ENCODE measurements around the gene LIMS4. TPM values are rescaled to one million over a fixed set of nuclear protein-coding genes. Genes with fewer than 3 reads are reported as not detected.
"Not testable (repeated sequence)": the region's sequence is repeated elsewhere in the genome, so short reads cannot be mapped to it uniquely, and the experiment has no call there.

LIMS4 gene, protein sequence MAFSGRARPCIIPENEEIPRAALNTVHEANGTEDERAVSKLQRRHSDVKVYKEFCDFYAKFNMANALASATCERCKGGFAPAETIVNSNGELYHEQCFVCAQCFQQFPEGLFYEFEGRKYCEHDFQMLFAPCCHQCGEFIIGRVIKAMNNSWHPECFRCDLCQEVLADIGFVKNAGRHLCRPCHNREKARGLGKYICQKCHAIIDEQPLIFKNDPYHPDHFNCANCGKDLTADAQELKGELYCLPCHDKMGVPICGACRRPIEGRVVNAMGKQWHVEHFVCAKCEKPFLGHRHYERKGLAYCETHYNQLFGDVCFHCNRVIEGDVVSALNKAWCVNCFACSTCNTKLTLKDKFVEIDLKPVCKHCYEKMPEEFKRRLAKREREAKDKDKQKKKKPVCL
- not detected in 2 replicates for total RNA-seq

DNA sequence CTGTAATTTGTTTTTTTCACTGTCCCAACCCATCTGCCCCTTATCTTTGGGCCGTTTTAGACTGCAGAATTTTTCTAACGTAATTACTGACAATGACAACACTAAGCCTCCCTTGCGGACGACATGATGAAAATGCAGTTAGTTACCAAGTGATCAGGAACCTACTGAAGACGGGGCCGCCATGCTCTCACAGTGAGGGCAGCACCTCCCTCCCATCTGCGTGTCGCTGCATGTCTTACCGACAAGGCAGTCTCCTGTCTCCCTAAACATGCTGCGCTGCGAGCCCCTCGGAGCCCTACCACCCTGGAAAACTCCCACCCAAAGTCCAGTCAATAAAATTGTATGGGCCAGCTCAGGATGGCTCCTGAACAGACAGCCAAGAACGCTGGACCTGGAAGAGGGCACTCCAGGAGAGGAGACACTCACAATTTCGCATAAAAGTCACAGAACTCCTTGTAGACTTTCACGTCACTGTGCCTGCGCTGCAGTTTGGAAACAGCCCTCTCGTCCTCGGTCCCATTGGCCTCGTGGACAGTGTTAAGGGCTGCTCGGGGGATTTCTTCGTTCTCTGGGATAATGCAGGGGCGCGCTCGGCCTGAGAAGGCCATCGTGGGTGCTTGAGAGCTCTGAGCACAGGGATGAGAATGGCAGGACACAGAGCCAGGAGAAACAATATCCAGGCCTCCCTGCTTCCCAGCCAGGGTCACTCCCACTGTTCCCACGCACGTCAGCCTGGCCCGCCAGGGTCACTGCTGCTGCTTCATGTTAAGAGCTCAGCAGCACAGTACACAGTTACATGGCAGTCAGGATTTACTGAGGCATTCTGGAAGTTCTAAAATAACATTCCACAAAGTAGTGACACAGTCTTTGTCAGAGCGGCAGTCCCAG lies at the start of gene LIMS4:
Gene LIMS4, minus strand, starts transcription at position 646 of the 888 bp plus-strand sequence. Its CDS starts 38 bp downstream, at position 608.
- H3K9me3 Mint-ChIP-seq; H3K4me3 Mint-ChIP-seq; H3K27me3 Mint-ChIP-seq; intact Hi-C loops (cut with micrococcal nuclease); H3K36me3 Mint-ChIP-seq (ENCODE audit: low read depth); H3K4me1 Mint-ChIP-seq; H3K27ac Mint-ChIP-seq; DNase-seq: not testable (repeated sequence)

DNA sequence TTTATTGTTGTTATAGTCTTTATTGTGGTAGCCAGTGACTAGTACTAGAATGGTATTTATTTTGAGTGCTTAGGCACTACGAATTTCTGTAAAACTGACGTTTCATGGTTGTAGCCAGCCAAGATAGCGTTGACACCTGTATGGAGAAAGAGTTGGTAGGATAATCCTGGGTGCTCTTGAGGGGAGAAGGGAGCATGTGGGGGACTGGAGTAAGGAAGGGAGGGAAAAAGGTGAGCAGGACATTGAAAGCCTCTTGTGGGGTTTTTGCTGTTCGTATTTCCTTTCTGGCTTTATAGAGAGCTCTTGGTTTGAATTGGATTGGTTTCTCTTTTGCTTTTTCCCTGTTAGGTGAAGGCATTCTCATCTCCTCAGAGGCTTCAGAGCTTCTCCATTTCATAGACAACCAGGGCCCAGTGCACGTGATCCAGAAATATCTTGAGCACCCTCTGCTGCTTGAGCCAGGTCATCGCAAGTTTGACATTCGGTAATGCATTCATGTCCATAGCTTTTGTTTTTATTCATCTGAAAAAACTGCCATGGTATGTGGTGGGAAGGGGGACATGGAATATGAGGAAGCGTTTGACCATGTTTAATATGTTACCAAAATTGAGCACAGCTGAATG lies 27.2 kb upstream of the LIMS4 start:
- H3K4me1 Mint-ChIP-seq; H3K9me3 Mint-ChIP-seq; H3K36me3 Mint-ChIP-seq (ENCODE audit: low read depth); intact Hi-C loops (cut with micrococcal nuclease); H3K27ac Mint-ChIP-seq; H3K27me3 Mint-ChIP-seq; DNase-seq; H3K4me3 Mint-ChIP-seq: not testable (repeated sequence)

DNA sequence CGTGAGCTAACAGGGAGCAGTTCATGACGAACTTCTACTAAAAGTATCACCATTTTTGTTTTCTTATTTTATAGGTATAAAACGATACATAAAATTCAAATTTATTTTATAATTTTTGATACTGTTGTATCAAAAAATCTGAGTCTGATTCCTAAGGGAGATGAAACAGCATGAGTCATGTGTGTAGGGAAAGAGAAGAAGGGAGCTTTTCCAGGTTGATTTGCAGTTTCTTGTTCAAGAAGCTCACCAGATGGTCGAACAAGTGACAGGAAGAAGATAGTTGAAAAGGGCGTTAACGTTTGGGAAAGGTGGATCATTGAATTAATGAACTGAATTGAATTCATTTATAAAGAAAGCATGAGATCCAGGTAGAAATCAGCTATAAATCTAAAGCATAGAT lies 23.4 kb upstream of the LIMS4 start:
- intact Hi-C loops (cut with micrococcal nuclease); H3K9me3 Mint-ChIP-seq; H3K36me3 Mint-ChIP-seq (ENCODE audit: low read depth); H3K4me3 Mint-ChIP-seq; DNase-seq; H3K27me3 Mint-ChIP-seq; H3K4me1 Mint-ChIP-seq; H3K27ac Mint-ChIP-seq: not testable (repeated sequence)

DNA sequence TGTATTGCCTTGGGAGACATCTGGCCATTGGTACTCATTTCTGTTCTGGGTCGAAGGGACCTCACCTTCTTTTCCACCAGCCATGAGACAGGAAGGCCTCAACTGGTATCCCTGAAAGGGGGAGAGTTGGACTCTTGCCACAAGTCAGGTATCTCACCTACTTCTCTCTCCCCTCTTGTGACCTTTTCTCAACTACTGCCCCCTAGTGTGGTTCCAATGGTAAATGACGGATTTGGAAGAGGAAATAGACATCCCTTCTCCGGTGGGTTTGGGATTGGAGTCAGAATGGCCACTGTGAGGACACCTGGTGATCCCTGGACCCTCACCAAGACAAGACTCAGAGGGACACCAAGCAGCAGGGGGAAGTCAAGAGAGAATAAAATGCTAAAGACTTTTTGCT lies 21.9 kb upstream of the LIMS4 start:
- H3K27me3 Mint-ChIP-seq; H3K4me1 Mint-ChIP-seq; H3K27ac Mint-ChIP-seq; DNase-seq; H3K4me3 Mint-ChIP-seq; H3K36me3 Mint-ChIP-seq (ENCODE audit: low read depth); intact Hi-C loops (cut with micrococcal nuclease); H3K9me3 Mint-ChIP-seq: not testable (repeated sequence)

DNA sequence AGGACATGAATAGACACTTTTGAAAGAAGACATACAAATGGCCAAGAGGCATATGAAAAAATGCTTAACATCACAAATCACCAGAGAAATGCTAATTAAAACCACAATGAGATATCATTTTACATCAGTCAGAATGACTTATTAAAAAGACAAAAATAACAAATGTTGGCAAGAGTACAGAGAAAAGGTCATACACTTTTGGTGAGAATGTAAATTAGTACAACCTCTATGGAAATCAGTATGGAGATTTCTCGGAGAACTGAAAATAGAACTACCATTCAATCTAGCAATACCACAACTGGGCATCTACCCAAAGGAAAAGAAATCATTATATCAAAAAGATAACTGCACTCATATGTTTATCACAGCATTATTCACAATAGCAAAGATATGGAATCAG lies 16.4 kb upstream of the LIMS4 start:
- H3K4me1 Mint-ChIP-seq; H3K4me3 Mint-ChIP-seq; intact Hi-C loops (cut with micrococcal nuclease); H3K9me3 Mint-ChIP-seq; DNase-seq; H3K27me3 Mint-ChIP-seq; H3K27ac Mint-ChIP-seq; H3K36me3 Mint-ChIP-seq (ENCODE audit: low read depth): not testable (repeated sequence)

DNA sequence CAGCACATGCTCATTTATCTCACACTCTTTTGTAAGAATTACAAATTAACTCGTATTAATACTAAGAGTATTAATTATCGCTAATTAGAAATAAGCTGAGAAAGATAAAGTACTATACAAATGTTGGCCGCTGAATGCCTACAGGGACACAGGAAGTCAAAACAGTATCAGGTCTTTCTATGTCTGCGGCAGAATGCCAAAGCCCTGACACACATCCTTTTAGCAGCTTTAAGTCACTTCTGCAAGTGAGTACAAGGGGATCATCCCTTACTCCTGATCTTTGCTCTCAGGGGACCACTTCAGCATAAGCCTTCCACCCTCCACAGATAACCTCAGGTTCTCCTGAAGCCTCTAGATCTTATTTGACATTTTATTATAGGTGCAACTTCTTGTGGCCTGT lies 10.1 kb upstream of the LIMS4 start:
- DNase-seq; H3K27me3 Mint-ChIP-seq; H3K27ac Mint-ChIP-seq; H3K4me1 Mint-ChIP-seq; H3K4me3 Mint-ChIP-seq; H3K9me3 Mint-ChIP-seq; intact Hi-C loops (cut with micrococcal nuclease); H3K36me3 Mint-ChIP-seq (ENCODE audit: low read depth): not testable (repeated sequence)

DNA sequence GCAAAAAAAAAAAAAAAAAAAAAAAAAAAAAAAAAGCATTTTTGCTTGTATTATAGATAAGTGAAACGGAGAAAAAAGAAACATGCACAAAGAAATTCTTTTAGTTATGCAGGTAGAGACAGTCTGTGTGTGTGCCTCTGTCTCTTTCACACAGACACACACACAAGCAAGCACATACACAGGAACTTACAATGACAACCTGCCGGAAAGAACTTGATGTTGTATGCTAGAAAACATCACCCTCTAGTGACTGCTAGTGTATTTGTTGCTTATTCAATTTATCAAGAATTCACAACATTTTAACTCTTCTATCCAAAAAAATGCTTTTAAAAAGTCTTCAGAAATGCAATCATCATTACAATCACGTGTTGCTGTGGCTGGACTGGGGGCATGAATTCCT lies 8.6 kb upstream of the LIMS4 start:
- H3K36me3 Mint-ChIP-seq (ENCODE audit: low read depth); intact Hi-C loops (cut with micrococcal nuclease); H3K4me3 Mint-ChIP-seq; H3K9me3 Mint-ChIP-seq; H3K27me3 Mint-ChIP-seq; DNase-seq; H3K4me1 Mint-ChIP-seq; H3K27ac Mint-ChIP-seq: not testable (repeated sequence)

DNA sequence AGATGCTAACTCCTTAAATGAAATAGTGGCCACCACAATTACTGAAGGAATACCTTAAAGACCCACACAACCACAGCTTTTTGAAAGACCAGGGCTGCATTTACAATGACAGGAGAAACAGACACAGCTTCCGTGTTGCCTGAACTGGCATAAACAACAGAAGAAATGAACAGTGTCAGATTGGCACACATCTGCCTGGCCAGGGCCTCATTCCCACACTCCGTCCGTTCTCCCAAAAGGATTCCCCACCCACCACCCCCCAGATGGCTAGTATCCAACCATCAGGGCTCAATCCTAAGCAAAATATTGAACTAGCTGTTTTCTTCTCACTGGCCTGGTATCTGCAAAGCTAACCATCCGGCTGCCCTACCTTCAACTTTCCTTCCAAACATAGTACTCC lies 7.5 kb upstream of the LIMS4 start:
- H3K4me1 Mint-ChIP-seq; intact Hi-C loops (cut with micrococcal nuclease); H3K9me3 Mint-ChIP-seq; H3K36me3 Mint-ChIP-seq (ENCODE audit: low read depth); H3K27me3 Mint-ChIP-seq; H3K27ac Mint-ChIP-seq; H3K4me3 Mint-ChIP-seq; DNase-seq: not testable (repeated sequence)

DNA sequence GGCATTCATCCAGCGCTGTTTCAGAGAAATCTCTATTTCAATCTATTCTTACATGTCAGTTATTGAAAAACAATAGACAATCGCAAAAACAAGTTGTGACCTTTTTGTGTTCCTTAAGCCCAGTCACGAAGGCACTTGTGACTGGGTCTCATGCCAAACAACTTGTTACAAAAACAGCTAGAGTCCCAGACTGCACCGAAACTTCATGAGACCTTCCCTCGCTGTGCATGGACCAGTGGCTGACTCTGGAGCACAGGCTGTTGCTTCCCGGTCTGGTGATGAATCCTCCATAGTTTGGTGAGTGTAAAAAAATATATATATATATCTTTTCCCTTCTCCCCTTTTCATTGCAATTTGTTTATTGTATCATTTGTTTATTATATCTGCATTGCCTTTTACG lies 4.8 kb upstream of the LIMS4 start:
- intact Hi-C loops (cut with micrococcal nuclease); H3K36me3 Mint-ChIP-seq (ENCODE audit: low read depth); H3K9me3 Mint-ChIP-seq; H3K27me3 Mint-ChIP-seq; H3K4me3 Mint-ChIP-seq; H3K4me1 Mint-ChIP-seq; H3K27ac Mint-ChIP-seq; DNase-seq: not testable (repeated sequence)

DNA sequence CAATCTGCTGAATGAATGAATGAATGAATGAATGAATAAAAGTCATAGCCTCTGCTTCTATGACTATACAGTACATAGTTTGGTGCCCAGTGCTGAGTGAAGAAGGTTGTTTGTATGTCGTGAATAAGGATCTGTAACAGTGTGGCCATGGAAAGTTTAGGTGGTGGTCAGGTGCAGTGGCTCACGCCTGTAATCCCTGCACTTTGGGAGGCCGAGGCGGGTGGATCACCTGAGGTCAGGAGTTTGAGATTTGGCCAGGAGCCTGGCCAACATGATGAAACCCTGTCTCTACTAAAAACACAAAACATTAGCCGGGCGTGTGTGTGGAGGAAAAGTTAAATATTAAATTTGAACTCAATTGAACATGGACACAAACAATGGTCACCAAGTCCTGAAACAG lies 4.3 kb upstream of the LIMS4 start:
- H3K4me3 Mint-ChIP-seq; H3K36me3 Mint-ChIP-seq (ENCODE audit: low read depth); H3K4me1 Mint-ChIP-seq; H3K9me3 Mint-ChIP-seq; H3K27ac Mint-ChIP-seq; DNase-seq; H3K27me3 Mint-ChIP-seq; intact Hi-C loops (cut with micrococcal nuclease): not testable (repeated sequence)

DNA sequence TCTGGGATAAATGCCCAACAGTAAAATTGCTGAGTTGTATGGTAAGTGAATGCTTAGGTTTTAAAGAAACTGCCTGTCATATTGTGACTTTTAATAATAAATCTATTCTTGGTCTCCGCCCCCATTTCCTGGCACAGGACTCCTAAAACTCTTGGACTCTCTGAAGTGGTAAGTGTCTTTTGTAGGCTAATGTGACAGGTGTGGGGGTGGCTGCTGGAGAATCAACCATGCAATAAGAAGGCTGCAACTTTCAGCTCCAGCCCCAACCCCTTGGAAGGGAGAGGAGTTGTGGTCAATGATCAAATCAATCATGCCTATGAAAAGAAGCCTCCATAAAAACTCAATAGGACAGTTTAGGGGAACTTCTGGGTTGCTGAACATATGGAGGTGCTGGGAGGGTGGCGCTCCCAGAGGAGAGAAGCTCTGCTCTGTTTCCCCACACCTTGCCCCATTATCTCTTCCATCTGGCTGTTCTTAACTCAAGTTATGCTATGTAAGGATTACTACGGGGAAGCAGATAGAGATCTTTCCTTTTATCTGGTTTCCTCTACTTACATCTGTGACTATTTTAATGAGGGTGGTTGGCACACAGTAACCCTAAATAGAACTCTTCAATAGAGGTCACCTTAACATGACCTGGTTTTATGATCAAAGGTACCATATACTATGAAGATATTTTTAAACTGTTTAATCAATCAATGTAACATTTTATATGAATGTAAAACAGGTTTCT lies 3.2 kb upstream of the LIMS4 start:
- H3K4me3 Mint-ChIP-seq; intact Hi-C loops (cut with micrococcal nuclease); H3K27ac Mint-ChIP-seq; H3K4me1 Mint-ChIP-seq; H3K27me3 Mint-ChIP-seq; H3K9me3 Mint-ChIP-seq; DNase-seq; H3K36me3 Mint-ChIP-seq (ENCODE audit: low read depth): not testable (repeated sequence)

DNA sequence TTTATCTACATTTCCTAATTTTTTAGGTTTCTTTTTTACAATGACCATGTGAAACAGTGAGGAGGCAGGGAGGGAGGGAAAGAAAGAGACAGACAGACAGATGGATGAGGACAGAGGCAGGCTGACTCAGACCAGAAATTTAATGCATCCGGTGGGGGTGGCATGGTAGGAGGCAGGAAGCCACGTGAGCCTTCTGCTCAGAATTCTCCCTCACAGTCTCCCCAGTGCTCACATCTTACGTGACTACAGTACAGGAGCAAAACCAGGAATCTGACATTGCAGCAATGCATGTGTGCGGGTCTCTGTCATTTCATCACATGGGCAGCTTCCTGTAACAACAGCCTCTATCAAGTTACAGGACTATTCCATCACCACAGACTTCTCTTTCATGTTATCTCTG lies 2.3 kb upstream of the LIMS4 start:
- intact Hi-C loops (cut with micrococcal nuclease); DNase-seq; H3K9me3 Mint-ChIP-seq; H3K36me3 Mint-ChIP-seq (ENCODE audit: low read depth); H3K4me3 Mint-ChIP-seq; H3K27ac Mint-ChIP-seq; H3K27me3 Mint-ChIP-seq; H3K4me1 Mint-ChIP-seq: not testable (repeated sequence)

DNA sequence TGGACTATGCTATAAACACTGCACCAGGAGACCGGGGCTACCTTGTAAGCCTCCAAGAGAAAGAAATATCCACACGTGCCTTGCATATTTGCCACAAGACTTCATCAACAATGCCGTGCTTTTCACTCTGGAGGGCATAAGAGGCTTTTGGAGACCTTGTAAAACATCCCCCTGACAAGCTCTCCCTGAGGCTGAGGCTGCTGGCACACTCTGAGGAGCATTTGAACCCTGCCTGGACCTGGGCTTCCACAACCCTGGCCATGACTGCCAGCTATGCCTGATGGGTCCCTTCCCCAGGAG lies 393 bp upstream of the LIMS4 start:
- DNase-seq; H3K27me3 Mint-ChIP-seq; H3K9me3 Mint-ChIP-seq; H3K27ac Mint-ChIP-seq; intact Hi-C loops (cut with micrococcal nuclease); H3K36me3 Mint-ChIP-seq (ENCODE audit: low read depth); H3K4me3 Mint-ChIP-seq; H3K4me1 Mint-ChIP-seq: not testable (repeated sequence)

DNA sequence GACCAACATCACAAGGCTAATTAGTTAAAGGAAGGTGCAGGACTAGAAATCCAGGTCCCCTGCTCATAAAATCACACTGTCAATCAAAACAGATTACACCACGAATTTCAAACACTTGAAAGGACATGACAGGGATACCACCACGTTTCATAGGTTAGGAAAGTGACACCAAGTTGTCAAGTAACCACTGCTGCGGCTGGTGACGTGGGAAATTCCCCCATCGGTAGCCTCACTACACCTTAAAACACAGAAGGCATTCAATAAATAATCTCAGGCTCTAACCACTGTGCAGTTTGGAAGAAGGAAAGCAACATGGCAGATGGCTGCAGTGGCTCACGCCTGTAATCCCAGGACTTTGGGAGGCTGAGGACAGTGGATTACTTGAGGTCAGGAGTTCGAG lies 3.7 kb downstream of the LIMS4 start:
- H3K27ac Mint-ChIP-seq; H3K4me1 Mint-ChIP-seq; H3K27me3 Mint-ChIP-seq; H3K4me3 Mint-ChIP-seq; H3K36me3 Mint-ChIP-seq (ENCODE audit: low read depth); H3K9me3 Mint-ChIP-seq; intact Hi-C loops (cut with micrococcal nuclease); DNase-seq: not testable (repeated sequence)
